K562 (cell line): ENCODE results near the gene SAPCD1. TPM values are rescaled to one million over a fixed set of nuclear protein-coding genes. Genes with fewer than 3 reads are reported as not detected.

Experiments used
- BRD9 ChIP-seq: fragments of 450-650 bp; IDR thresholded peaks from 2 replicates; pipeline ENCODE4 v1.6.1; 2018; ENCODE audit warnings: low read depth; ENCODE audit not compliant: partially characterized antibody
- C11orf30 ChIP-seq: fragments of 450-650 bp; IDR thresholded peaks from 2 replicates; pipeline ENCODE4 v1.6.1; 2016; ENCODE audit warnings: low read depth, mild to moderate bottlenecking
- ESRRA ChIP-seq: fragments of 450-650 bp; IDR thresholded peaks from 2 replicates; pipeline ENCODE4 v1.6.1; 2014; ENCODE audit warnings: low read depth, mild to moderate bottlenecking, moderate library complexity, borderline replicate concordance
- GABPB1 ChIP-seq: sonication (generic); formaldehyde crosslinking; IDR thresholded peaks from 2 replicates; pipeline ENCODE4 v1.8.0; 2022; ENCODE audit warnings: mild to moderate bottlenecking, missing genetic modification reagents
- NUFIP1 ChIP-seq: fragments of 450-650 bp; IDR thresholded peaks from 2 replicates; pipeline ENCODE4 v1.6.1; 2018; ENCODE audit not compliant: partially characterized antibody
- PHTF2 ChIP-seq: fragments of 250-450 bp; sonication (Bioruptor Pico); IDR thresholded peaks from 2 replicates; pipeline ENCODE4 v1.5.0; 2021; ENCODE audit warnings: mild to moderate bottlenecking
- SMAD4 ChIP-seq: fragments of 250-450 bp; sonication (Bioruptor Pico); conservative IDR thresholded peaks from 2 replicates; pipeline ENCODE4 v1.8.0; 2021; ENCODE audit warnings: inconsistent platforms, mild to moderate bottlenecking, moderate library complexity
- SNIP1 ChIP-seq: fragments of 450-650 bp; IDR thresholded peaks from 2 replicates; pipeline ENCODE4 v1.7.1; 2017; ENCODE audit warnings: low read depth, mild to moderate bottlenecking
- ZFPM2 ChIP-seq: fragments of 250-450 bp; sonication (Bioruptor Pico); IDR thresholded peaks from 2 replicates; pipeline ENCODE4 v1.5.1; 2022; ENCODE audit warnings: mild to moderate bottlenecking
- ZNF217 ChIP-seq: sonication (generic); formaldehyde crosslinking; IDR thresholded peaks from 2 replicates; pipeline ENCODE4 v1.8.0; 2022; ENCODE audit warnings: mild to moderate bottlenecking, missing genetic modification reagents
- ZNF232 ChIP-seq: sonication (generic); formaldehyde crosslinking; IDR thresholded peaks from 2 replicates; pipeline ENCODE4 v1.8.0; 2022; ENCODE audit warnings: mild to moderate bottlenecking, missing genetic modification reagents
- ZNF717 ChIP-seq: fragments of 250-450 bp; sonication (Bioruptor Pico); IDR thresholded peaks from 2 replicates; pipeline ENCODE4 v1.5.0; 2021
- polyA plus RNA-seq, 8 experiments: library from polyadenylated mRNA; depleted of rRNA in 4 of 8; stranded (reverse) in 5 of 8; unstranded in 3 of 8; fragments of >200 nt; fragmentation: Nextera tagmentation in 2 of 8; fragmentation: Illumina TruSeq in 1 of 8; extraction: Ambion mirVana in 2 of 8; extraction: Trizol in 1 of 8; gene quantifications; 2 replicates each; pipeline versions ENCODE4 v1.2.1 to v1.2.3, GENCODE V29; 2011 to 2014; ENCODE audit warnings: inconsistent platforms in 1 of 8, missing spikeins in 1 of 8
- total RNA-seq, 7 experiments: library from RNA; depleted of rRNA in 6 of 7; stranded (reverse); fragments of >200 nt in 6 of 7; fragmentation: Illumina TruSeq in 2 of 7; extraction: Trizol in 2 of 7; gene quantifications; 2 replicates each; pipeline versions ENCODE4 v1.2.1 to v1.2.3, GENCODE V29; 2011 to 2021; ENCODE audit warnings: low replicate concordance in 1 of 7
- TF ChIP-seq, protein P1 (sequence below): fragments of 250-450 bp; sonication (Bioruptor Pico); IDR thresholded peaks from 2 replicates; pipeline ENCODE4 v1.8.0; 2022; ENCODE audit warnings: inconsistent platforms, mild to moderate bottlenecking, moderate library complexity, borderline replicate concordance
- TF ChIP-seq, protein P2 (sequence below): sonication (generic); formaldehyde crosslinking; IDR thresholded peaks from 2 replicates; pipeline ENCODE4 v1.8.1; 2023; ENCODE audit warnings: mild to moderate bottlenecking, missing genetic modification reagents
- TF ChIP-seq, protein P3 (sequence below): fragments of 450-650 bp; IDR thresholded peaks from 2 replicates; pipeline ENCODE4 v1.6.1; 2016; ENCODE audit warnings: low read depth, mild to moderate bottlenecking, moderate library complexity
- TF ChIP-seq, protein P4 (sequence below), 3 experiments: fragments of 200-800 bp in 1 of 3; fragments of 250-450 bp in 1 of 3; fragments of 450-650 bp in 1 of 3; sonication (Bioruptor Pico) in 1 of 3; sonication (Bioruptor generic) in 1 of 3; formaldehyde crosslinking in 1 of 3; IDR thresholded peaks; 2 replicates each; pipeline versions ENCODE4 v1.6.1 to v1.8.0; 2016 to 2022; ENCODE audit warnings: mild to moderate bottlenecking in 2 of 3, missing genetic modification characterization in 2 of 3, missing compliant biosample characterization in 1 of 3, moderate library complexity in 1 of 3
- TF ChIP-seq, protein P5 (sequence below): fragments of 450-650 bp; formaldehyde crosslinking; IDR thresholded peaks from 2 replicates; pipeline ENCODE4 v1.4.0; 2020; ENCODE audit warnings: mild to moderate bottlenecking, moderate library complexity

SAPCD1 gene
- total and polyA plus RNA-seq, 9 of the 15 experiments (the other 6 are each of a cell fraction or from before 2014, with no cell fraction given): 2.6 to 30.2 (median 7.4) TPM

DNA sequence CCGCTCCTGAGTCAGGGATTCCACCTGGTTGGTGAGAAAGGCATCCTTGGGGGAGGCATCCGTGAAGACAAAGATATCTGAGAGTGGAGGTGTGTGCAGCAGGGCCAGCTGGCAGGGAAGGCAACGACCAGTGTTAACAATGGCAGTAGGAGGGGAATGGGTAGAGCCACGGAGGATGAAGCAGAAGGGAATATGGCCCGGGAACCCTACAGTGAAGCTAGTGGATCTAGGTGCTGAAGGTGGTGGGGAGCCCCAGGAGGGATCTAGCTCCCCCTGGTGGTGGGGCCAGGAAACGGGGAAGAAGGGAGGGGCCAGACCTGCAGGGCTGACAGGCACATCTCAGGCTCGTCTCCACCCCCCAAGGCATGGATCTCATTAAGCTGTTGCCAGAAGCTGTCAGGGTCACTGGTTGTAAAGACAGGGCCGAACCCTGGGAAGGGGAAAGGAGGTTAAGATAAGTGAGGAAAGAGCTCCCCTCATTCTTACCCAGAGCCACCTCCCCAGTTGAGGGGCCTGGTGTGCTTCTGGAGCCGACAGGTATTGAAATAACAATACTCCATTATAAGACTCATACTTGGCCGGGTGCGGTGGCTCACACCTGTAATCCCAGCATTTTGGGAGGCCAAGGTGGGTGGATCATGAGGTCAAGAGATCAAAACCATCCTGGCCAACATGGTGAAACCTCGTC lies 7.4 kb downstream of the SAPCD1 start (continued):
- TF ChIP-seq GABPB1 (CRISPR knock-in tag) (peak; percentile 79), BRD9 (peak; percentile 81), ZNF232 (CRISPR knock-in tag) (0 out of 2 replicates have a peak, but pooled peaks have one; percentile 49), ZFPM2 (CRISPR knock-in tag) (no peak), C11orf30 (no peak), SNIP1 (no peak), SMAD4 (CRISPR knock-in tag) (peak; percentile 64), PHTF2 (no peak), ESRRA (peak; percentile 63; the same call in 1 of the 2 replicates), ZNF717 (no peak; the same call in 1 of the 2 replicates), ZNF217 (CRISPR knock-in tag) (0 out of 2 replicates have a peak, but pooled peaks have one; percentile 39), NUFIP1 (peak; percentile 54)
- TF ChIP-seq, protein P1, sequence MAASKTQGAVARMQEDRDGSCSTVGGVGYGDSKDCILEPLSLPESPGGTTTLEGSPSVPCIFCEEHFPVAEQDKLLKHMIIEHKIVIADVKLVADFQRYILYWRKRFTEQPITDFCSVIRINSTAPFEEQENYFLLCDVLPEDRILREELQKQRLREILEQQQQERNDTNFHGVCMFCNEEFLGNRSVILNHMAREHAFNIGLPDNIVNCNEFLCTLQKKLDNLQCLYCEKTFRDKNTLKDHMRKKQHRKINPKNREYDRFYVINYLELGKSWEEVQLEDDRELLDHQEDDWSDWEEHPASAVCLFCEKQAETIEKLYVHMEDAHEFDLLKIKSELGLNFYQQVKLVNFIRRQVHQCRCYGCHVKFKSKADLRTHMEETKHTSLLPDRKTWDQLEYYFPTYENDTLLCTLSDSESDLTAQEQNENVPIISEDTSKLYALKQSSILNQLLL (CRISPR knock-in tag): no peak
- TF ChIP-seq, protein P2, sequence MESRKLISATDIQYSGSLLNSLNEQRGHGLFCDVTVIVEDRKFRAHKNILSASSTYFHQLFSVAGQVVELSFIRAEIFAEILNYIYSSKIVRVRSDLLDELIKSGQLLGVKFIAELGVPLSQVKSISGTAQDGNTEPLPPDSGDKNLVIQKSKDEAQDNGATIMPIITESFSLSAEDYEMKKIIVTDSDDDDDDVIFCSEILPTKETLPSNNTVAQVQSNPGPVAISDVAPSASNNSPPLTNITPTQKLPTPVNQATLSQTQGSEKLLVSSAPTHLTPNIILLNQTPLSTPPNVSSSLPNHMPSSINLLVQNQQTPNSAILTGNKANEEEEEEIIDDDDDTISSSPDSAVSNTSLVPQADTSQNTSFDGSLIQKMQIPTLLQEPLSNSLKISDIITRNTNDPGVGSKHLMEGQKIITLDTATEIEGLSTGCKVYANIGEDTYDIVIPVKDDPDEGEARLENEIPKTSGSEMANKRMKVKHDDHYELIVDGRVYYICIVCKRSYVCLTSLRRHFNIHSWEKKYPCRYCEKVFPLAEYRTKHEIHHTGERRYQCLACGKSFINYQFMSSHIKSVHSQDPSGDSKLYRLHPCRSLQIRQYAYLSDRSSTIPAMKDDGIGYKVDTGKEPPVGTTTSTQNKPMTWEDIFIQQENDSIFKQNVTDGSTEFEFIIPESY (CRISPR knock-in tag): peak; percentile 92
- TF ChIP-seq, protein P3, sequence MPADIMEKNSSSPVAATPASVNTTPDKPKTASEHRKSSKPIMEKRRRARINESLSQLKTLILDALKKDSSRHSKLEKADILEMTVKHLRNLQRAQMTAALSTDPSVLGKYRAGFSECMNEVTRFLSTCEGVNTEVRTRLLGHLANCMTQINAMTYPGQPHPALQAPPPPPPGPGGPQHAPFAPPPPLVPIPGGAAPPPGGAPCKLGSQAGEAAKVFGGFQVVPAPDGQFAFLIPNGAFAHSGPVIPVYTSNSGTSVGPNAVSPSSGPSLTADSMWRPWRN: 0 out of 2 replicates have a peak, but pooled peaks have one; percentile 9
- TF ChIP-seq, protein P4, sequence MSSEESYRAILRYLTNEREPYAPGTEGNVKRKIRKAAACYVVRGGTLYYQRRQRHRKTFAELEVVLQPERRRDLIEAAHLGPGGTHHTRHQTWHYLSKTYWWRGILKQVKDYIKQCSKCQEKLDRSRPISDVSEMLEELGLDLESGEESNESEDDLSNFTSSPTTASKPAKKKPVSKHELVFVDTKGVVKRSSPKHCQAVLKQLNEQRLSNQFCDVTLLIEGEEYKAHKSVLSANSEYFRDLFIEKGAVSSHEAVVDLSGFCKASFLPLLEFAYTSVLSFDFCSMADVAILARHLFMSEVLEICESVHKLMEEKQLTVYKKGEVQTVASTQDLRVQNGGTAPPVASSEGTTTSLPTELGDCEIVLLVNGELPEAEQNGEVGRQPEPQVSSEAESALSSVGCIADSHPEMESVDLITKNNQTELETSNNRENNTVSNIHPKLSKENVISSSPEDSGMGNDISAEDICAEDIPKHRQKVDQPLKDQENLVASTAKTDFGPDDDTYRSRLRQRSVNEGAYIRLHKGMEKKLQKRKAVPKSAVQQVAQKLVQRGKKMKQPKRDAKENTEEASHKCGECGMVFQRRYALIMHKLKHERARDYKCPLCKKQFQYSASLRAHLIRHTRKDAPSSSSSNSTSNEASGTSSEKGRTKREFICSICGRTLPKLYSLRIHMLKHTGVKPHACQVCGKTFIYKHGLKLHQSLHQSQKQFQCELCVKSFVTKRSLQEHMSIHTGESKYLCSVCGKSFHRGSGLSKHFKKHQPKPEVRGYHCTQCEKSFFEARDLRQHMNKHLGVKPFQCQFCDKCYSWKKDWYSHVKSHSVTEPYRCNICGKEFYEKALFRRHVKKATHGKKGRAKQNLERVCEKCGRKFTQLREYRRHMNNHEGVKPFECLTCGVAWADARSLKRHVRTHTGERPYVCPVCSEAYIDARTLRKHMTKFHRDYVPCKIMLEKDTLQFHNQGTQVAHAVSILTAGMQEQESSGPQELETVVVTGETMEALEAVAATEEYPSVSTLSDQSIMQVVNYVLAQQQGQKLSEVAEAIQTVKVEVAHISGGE (CRISPR knock-in tag; IDR thresholded peaks at IDR 0.05): no peak
- TF ChIP-seq, protein P5, sequence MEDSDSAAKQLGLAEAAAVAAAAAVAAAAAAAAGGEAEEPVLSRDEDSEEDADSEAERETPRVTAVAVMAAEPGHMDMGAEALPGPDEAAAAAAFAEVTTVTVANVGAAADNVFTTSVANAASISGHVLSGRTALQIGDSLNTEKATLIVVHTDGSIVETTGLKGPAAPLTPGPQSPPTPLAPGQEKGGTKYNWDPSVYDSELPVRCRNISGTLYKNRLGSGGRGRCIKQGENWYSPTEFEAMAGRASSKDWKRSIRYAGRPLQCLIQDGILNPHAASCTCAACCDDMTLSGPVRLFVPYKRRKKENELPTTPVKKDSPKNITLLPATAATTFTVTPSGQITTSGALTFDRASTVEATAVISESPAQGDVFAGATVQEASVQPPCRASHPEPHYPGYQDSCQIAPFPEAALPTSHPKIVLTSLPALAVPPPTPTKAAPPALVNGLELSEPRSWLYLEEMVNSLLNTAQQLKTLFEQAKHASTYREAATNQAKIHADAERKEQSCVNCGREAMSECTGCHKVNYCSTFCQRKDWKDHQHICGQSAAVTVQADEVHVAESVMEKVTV: peak; percentile 99
